ENCODE measurements around the gene MED15.

The MED15 gene

GRCh38 chr22:20573176-20573832, 65.9 kb downstream of the MED15 start:
- DNase-seq, result no peak

- no peak for DNase-seq
These were observed 66.6 kb downstream of the MED15 start for GRCh38 chr22:20573833-20574615.

DNA sequence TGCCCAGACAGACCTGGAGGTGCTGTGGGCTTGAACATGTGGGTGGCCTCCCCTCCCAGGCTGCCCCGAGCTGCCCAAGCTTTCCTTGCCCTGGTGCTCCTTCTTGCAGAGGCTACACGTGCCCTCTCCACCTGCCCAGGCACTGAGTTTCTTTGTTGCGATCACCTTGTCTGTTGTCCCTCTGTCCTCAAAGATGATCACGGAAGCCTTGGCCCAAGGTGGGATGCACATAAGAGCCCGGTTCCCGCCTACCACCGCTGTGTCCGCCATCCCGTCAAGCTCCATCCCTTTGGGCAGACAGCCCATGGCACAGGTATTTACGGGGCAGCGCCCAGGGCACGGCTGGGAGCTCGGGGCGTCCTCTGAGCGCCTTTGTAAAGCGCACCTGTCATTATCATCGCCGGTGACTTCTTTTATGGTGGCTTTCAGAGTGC, 67.5 kb downstream of the MED15 start:
- DNase-seq, result no peak

GRCh38 chr22:20575724-20576444, 68.5 kb downstream of the MED15 start:
- DNase-seq, result no peak

GRCh38 chr22:20576445-20576816, 69.0 kb downstream of the MED15 start:
- no peak for DNase-seq

- no peak for DNase-seq
These were observed 69.6 kb downstream of the MED15 start for GRCh38 chr22:20577045-20577444.

DNA sequence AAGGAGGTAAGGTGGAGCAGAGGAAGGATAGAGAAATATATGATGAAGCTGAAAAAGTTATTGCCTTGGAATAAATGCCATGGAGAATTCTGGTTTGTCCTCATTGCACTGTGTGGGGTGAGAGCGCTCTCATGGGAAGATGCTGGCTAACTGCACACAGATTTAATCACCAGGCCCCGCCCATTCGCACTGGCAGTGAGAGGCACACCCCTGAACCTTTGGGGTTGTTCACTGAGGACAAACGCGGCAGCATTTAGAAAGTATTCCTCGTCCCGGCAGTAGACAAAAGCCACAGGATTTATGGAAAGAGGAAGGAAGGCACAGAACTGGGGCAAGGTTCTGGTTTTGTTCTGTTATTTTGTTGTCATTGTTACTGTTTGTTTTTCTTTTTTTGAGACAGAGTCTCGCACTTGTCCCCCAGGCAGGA, 70.2 kb downstream of the MED15 start:
- no peak for DNase-seq

DNA sequence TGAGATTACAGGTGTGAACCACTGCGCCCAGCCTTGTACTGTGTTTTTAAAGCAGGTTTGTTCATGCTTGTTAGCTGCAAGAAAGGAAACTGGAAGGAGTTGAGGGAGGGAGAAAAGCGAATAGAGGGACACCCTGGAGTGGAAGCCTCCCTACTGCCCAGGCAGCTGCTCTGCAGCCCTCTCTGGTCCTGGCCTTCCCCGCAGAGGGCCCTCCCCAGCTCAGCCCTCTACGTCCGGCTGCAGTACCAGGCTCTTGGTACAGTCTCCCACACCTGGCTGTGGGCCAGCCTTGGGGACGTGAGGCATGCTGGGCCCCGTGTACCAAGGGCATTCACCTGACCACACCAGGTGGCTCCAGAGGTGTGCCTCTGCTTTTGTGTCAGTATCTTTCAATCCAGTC, 70.8 kb downstream of the MED15 start:
- DNase-seq, result no peak

DNA sequence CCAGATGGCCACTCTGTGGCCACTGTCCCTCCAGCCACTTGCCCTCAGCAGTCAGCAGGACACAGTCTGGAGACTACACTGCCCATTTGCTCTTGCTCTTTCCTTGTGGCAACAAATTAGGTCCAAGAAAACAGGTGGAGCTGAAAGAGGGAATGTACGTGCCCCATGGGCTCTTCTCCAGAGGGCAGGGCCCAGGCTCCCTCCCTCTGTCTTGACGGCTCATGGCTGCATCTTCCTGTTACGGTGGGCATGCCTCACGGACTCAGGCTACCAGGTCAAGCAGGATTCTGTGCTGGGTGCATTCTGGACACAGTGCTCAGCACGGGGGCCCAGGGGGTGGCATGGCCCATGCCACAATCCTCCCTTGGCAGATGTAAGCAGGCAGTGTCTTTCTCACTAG, 71.3 kb downstream of the MED15 start:
- DNase-seq, result no peak

GRCh38 chr22:20579273-20580120, 72.1 kb downstream of the MED15 start:
- DNase-seq, result no peak

DNA sequence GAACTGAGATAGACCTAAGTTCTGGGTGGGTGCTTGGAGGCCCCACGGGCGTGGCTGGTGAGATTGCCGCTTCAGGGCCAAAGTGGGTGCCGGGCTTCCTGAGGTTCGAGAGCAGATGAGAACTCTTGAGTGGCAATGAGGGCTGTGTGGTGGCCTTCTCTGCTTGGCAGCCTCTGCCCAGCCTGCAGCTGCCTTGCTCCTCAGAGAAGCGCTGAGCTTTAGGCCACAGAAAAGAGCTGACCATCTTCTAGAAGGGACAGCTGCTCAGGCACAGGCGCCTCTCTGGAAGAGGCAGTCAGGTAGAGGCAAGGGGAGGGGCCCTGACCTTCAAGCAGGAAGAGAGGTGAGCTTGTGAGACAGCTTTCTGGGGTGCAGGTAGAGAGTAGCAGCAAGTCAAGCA, 72.8 kb downstream of the MED15 start:
- DNase-seq, result no peak

DNA sequence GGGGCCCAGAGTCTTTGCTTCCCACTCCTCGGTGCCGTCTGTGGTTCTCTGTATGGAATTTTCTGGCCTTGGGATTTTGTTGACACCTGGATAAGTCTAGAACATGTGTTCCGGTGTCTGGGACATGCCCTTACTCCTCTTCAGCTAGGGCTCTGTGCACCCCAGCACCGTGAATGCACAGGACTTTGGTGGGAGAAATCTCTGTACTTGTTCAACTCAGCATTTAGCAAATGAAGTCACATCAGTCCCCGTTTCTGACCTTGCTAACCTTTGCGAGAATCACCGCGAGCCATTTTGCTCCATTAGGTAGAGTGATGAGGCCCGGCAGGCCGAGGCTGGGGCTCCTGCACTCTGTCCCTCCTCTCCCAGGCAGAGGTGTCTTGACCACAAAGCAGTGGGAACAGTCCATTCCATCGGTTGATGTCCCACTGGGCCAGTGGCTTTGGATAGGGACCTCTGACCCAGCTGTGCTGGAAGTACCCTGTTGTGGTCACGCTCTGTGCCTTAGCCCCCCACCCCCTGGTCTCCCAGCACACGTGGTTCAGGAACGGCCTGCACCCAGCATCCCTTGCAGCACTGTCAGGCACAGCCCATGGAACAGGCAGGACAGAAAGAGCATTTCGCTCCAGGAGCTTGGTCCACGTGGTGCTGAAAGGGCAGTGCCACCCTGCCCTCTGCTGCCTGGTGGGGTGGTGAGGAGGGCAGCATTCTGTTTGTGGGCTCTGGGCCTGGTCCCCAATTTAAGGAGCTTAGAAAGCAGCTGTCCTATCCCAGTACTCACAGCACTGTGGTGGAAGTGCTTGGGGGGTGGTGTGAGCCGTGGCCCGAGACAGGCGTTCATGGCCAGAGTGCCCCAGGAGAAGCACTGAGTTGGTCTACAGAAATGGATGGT, 73.4 kb downstream of the MED15 start:
- DNase-seq, result no peak

- no peak for DNase-seq
These were observed 74.2 kb downstream of the MED15 start for GRCh38 chr22:20581503-20582170.

GRCh38 chr22:20582171-20582511, 74.7 kb downstream of the MED15 start:
- no peak for DNase-seq

GRCh38 chr22:20582520-20583361, 75.3 kb downstream of the MED15 start:
- no peak for DNase-seq

GRCh38 chr22:20583471-20583922, 76.1 kb downstream of the MED15 start:
- no peak for DNase-seq

DNA sequence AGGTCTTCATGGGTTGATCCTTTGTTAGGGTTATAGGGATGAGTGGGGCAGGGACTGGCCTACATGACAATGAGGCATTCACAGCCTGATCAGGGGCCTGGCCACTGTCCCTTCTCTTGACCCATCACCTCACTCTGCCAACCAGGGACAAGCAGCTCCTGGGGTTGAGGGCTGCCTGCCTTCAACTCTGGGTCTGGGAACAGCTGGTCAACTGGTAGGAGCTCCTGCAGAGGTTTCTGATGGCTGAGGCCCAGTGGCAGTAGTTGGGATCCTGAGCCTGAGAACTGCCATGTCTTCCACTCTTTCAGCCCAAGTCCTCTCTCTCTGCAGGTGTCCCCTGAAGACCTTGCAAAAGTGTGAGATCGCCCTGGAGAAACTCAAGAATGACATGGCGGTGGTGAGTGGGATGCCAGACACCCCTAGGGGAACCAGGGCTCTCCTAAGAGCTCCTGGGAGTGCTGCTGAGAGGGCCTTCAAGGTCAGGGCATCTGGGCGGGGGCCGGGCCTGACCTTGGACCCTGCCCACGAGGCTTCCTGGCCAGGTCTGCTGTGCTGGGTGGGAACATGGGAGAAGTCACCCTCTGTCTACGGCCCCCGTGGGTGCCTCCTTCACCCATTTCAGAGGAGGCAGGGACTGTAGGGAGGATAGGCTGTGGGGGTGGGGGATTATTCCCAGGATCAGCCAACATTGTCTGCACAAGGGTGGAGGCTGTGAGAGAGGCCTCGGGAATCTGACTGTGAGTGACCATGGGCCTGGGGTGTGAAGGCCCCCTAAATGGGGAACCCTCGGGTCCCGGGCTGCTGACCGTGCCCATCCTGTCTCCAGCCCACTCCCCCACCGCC, 76.8 kb downstream of the MED15 start:
- no peak for DNase-seq

GRCh38 chr22:20584872-20585638, 77.6 kb downstream of the MED15 start:
- no peak for DNase-seq
